HG03558 (cell line): ENCODE data around the gene RAB36.
"Not testable (repeated sequence)": the region's sequence is repeated elsewhere in the genome, so short reads cannot be mapped to it uniquely, and the experiment has no call there.

Source experiments
- ATAC-seq: cut with Tn5 transposase; IDR thresholded peaks from one replicate; pipeline ENCODE4 v1.9.1; 2021; ENCODE audit warnings: moderate number of reproducible peaks; ENCODE audit not compliant: unreplicated experiment; ENCODE audit errors: extremely low read depth

The RAB36 gene

DNA sequence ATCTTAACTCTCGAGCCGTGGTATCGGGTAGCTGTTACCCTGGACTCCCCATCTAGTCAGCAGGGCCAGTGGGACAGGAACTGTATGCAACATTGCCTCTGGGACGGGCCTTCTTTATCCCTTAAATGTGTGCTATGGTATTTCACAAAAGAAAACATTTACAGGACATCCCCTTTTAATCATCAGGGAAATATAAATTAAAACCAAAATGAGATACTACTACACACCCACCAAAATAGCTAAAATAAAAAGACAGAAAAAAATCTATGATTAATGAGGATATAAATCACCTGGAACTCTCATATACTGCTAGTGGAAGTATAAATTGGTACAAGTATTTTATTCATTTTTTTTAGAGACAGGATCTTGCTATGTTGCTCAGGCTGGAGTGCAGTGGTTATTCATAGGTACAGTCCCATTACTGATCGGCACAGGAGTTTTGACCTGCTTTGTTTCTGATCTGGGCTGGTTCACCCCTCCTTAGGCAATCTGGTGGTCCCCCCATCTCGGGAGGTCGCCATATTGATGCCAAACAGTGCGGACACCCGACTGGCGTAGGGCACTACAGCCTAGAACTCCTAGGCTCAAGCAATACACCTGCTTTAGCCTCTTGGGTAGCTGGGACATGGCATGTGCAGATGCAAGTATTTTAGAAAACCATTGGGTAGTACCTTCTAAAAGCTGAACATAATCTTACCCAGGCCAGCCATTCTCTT lies 12.7 kb upstream of the RAB36 start:
- no peak for ATAC-seq

DNA sequence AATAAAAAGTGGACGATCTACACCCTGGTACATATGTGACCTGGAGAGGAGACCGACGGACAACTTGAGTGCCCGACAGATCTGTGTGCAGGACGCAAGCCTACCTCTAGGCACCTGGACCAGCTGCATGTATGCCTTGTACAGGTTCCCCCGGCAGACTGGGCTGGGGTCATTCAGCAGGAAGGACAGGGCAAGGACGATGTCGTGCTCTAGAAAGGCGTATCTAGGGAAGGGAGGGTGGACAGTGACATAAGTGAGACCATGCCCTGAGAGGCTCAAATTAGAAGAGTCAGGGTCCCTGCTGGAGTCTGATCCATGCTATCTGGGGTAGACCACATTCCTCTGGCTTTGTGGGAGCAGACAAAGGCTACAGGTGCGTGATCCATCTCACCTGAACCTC lies 11.4 kb upstream of the RAB36 start:
- no peak for ATAC-seq

DNA sequence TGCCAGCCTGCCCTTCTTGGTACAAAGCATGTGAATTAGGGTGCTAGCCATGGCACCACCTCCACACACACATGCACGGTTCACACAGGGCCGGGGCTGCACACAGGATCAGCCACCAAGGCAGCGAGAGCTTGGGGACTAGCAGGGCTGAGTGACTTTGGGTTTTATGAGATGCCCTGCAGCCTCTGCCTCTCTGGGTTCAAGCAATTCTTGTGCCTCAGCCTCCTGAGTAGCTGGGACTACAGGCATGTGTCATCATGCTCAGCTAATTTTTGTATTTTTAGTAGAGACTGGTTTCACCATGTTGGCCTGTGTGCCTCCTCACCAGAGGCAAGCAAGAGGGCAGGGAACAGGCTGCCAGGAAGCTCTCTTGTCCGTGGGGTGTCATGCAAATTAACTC lies 8.3 kb upstream of the RAB36 start:
- not testable (repeated sequence) for ATAC-seq

DNA sequence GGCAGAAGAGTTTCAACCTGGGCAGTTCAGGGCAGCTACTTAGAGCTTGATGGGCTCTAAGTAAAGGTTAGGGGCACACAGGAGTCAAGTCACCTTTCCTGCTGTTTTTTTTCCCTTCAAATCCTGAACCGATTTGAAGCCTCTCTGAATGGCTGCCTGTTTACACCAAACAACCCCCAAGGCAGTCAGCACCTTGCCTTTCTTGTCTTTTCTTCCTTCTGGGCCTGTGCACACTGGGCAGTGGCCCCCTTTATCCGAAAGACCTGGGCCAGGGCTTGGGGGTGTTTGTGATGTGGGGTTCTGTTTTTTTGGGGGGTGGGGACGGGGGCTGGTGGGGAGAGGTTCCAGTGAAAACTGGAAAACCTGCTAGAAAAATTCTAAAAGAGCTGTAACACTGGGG lies 7.8 kb upstream of the RAB36 start:
- ATAC-seq = no peak

DNA sequence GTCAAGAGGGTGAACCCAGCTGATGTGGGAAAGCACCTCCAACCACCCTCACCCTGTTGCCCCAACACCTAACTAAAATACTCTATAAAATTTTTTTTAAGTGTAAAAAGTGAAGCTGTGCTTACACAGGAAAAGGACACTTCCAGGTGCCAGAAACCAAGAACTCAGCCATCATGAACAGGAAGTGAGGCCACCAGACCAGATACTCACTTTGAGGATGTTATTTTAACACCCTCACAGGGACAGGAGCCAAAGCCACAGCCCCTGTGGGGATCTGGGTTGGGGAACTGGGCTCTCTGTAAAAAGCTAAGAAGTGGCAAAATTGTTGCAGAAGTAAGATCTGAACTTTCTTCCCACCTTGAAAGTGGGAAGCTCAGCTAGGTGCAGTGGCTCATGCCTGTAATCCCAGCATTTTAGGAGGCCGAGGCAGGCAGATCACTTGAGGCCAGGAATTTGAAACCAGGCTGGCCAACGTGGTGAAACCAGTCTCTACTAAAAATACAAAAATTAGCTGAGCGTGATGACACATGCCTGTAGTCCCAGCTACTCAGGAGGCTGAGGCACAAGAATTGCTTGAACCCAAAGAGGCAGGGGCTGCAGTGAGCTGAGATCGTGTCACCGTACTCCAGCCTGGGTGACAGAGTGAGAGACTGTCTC lies 7.2 kb upstream of the RAB36 start:
- no peak for ATAC-seq

DNA sequence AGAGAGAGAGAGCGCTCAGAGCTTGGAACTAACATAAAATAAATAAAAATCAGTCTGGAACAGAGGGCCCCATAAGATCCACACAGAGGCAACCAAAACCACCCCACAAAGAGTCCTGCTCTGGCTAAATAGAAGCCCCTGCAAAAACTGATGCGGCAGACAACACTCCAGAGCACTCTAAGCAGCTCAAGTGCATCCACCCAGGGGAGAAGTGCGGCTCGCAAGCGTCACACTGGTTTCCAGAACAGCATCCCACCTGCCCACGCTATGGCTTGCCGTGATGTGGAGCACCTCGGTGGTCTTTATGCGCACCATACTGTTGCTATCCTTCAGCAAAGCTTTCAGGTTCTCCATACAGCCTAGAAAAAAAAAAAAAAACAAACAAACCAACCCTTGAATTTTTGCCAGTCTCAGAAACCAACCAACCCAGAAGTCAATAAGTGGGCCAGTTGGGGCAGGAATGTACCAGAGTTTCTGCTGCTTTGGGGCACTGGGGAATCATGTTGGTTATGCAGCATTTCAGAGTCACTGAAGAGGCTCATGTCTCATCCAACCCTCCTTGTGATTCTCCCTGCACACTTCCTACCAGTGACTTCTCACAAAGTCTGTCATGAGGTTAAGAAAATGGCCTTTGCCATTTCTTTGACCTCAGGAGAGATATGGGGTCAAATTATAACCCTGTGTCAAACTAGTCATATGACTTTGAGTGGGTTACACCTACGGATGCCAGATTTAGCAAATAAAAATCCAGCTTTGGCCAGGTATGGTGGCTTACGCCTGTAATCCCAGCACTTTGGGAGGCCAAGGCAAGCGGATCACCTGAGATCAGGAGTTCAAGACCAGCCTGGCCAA lies 6.5 kb upstream of the RAB36 start:
- ATAC-seq = no peak

DNA sequence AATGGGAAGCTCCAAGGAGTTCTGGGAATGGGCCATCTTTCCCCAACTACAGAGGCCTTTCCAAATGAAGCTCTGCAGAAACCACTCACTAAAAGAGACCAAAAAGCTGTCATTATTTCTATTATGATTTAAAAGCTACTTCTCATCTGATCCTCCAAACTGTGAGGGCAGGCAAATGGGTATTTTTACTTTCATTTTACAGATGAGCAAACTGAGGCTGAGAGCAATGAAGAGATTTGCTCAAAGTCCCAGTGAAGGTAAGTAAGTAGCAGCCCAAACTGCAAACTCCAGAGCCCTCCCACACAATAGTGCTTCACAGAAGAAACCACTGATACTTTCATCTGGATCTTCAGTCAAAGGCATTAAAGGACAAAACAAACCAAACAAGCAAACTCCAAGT lies 4.9 kb upstream of the RAB36 start:
- ATAC-seq = no peak

DNA sequence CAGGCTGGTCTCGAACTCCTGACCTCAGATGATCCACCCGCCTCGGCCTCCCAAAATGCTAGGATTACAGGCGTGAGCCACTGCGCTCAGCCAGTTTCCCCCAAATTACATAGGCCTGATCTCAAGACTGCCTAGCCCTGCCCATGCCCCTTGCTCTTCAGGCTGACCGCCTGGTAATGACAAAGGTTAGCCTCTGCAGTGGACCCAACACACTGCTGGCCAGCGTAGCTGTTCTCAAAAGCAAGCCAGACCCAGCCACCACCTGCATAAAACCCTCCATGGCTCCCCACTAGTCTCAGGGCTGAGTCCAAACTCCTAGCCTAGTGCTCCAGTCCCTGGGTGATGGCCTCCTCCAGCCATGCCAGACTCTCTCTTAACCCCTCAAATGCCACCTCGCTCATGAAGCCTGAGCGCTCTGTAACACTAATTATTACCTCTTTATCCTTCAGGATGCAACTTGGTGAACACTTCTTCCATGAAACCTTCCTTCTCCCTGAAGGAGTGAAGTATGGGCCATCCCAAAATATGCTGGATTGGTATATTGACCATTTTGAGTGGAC lies 2.7 kb upstream of the RAB36 start:
- no peak for ATAC-seq

DNA sequence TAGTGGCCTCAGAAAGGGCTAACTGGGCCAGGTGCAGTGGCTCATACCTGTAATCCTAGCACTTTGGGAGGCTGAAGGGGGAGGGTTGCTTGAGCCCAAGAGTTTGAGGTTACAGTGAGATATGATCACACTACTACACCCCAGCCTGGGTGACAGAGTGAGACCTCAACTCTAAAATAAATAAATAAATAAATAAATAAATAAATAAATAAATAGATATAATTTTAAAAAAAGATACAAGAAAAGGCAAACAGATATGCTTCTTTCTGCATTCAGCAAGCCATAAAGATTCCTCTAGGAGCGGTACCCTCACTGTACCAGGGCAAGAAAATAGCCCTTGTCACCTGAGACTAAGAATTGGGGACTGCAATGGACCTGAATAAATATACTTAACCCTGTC lies 2.2 kb upstream of the RAB36 start:
- ATAC-seq = no peak

DNA sequence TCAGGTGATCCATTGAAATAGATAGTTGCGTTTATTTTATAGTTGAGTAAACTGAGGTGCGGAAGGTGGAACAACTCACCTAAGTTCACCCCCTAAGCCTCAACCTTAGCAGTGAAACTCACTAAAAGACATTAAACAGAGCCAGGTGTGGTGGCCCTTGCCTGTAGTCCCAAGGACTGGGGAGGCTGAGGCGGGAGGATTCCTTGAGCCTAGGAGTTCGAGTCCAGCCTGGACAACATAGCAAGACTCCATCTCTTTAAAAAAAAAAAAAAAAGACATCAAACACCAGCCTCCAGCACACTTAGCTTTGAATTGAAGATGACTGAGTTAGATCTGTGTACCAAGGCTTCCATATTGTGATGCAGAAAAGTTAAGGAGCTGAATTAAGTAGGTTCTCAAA lies 845 bp upstream of the RAB36 start:
- no peak for ATAC-seq

DNA sequence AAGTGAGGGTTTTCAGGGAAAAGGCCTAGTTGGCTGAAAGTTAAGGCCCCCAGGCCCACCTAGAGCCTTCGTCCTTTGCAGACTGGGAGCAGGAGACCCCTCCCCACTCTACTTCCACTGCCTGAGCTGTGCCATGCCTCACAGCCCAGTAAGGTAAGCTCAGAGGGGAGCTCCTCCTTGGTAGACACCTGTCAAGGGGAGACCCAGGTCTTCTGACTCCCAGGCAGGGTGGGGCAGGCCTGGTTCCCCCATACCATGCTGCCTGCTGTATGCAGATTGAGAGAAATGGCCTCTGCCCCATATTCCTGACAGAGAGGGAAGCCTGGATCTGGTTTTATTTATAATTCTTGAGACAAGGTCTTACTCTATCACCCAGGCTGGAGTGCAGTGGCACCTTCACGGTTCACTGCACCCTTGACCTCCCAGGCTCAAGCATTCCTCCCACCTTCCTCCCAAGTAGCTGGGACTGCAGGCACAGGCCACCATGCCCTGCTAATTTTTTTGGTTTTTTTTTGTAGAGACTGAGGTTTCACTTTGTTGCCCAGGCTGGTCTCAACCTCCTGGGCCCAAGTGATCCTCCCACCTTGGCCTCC lies 697 bp downstream of the RAB36 start:
- no peak for ATAC-seq

DNA sequence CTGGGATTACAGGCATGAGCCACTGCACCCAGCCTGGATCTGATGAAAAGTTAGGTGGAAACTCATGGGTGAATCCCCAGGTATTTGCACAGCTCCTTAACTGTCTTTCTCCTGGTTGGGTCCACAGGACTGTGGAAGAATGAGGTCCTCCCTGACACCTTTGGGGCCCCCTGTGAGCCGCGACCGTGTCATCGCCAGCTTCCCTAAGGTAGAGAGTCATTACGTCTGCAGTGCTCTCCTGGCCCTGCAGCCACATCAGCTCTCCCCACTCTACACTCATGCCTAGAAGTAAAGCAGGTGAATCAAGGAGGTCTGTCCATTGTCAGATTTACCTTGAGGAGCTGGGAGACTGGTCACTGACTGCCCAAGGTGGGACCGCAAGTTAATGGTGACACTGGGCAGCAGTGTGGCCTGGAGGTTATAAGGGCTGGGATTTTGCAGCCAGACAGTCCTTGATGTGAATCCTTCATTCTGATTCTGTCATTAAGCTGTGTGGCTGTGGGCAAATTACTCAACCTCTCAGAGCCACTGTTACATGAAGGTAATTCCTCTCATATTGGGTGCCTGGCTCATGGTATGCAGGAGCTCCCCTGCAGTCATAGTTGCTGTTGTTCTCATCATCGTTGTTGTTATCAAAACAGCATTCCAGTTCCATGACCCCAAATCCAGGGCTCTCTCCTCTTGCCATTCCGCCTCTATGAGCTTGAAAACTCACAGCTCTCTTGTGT lies 1.4 kb downstream of the RAB36 start:
- ATAC-seq = no peak

DNA sequence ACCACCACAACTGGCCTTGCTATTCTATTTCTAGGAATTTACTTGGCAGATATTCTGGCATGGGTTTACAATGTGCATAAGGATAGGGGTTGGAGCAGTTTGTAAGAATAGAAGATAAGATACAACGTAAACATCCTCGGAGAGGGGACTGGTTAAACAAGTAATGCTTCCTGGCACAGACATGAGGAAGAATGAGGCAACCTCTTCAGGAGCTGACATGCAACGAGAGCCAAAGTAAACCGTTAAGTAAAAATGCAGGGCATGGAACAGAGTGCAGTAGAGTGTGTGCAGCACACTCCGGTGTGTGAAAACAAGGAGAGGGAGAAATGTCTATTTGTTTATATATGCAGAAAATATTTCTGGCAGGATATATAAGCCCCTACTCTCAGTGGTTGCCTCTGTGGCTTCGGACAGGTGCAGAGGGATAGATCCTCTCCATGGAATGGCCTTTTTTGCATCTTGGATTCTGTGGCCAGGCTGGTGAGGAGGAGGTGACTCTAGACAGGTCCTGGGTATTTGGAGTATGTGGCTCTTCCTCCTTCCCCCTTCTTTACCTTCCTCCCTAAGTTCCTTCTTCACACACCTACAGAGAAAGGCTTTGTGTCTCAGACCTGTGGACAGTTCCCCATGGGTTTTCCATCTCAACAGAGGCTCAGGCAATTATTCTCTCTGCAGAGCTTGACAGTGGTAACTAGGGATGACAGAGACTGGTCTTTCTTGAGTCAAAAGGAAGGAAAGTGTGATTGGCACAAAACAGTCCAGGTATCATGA lies 2.5 kb downstream of the RAB36 start:
- no peak for ATAC-seq

DNA sequence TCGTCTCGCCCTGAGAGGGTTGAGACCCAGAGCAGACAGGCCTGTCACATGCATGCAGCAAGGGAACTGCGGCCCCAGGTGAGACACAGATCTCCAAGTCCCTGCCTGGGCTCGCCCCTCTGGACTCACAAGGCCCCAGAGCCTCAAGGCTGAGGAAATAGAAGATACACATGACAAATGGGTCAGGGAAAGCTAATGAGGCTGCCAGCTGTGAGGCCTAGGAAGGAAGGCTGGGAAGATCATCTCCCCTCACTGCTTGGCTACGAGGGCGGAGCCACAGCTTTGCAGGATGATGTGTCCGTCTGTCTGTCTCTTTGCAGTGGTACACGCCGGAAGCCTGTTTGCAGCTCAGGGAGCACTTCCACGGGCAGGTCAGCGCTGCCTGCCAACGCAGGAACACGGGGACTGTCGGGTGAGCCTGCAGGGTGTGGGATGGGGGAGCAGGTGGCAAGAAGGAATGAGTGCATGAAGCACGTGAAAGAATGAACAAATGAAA lies 4.5 kb downstream of the RAB36 start:
- ATAC-seq = no peak

DNA sequence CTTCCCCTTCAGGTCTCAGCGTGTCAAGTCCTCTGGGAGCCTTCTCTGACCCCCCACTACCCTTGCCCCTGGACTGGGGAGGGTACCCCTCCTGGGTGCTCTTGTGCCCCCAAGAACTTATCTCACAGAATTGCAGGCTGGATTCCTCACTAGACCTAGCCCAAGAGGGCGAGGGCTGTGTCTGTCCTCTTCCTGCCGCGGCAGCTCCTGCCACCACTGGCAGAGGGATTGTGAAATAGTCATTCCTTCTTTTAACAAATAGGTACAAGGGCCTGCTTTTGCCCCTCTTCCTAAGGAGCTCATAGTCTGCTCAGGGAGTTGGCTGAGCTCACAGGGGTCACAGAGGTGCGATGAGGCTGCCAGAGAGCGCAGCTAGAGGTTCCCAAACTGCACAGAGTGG lies 5.5 kb downstream of the RAB36 start:
- no peak for ATAC-seq

DNA sequence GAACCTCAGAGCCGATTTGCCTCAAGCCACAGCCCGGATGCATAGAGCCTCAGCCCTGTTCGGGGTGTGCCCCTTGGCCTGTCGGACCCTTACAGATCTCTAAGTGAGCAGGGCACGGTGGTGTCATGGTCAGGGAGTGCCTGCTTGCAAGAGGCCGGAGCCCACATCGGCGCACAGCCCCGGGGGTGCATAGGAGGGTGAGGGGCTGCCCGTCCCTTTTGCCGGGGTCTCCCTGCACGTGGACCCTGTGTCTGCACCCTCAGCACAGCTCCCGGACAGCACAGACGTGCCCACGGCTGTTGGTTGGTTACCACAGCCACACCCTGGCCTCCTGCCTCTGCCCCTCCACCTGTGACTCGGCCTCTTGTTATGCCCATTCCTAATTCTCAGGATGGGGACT lies 6.5 kb downstream of the RAB36 start:
- no peak for ATAC-seq

DNA sequence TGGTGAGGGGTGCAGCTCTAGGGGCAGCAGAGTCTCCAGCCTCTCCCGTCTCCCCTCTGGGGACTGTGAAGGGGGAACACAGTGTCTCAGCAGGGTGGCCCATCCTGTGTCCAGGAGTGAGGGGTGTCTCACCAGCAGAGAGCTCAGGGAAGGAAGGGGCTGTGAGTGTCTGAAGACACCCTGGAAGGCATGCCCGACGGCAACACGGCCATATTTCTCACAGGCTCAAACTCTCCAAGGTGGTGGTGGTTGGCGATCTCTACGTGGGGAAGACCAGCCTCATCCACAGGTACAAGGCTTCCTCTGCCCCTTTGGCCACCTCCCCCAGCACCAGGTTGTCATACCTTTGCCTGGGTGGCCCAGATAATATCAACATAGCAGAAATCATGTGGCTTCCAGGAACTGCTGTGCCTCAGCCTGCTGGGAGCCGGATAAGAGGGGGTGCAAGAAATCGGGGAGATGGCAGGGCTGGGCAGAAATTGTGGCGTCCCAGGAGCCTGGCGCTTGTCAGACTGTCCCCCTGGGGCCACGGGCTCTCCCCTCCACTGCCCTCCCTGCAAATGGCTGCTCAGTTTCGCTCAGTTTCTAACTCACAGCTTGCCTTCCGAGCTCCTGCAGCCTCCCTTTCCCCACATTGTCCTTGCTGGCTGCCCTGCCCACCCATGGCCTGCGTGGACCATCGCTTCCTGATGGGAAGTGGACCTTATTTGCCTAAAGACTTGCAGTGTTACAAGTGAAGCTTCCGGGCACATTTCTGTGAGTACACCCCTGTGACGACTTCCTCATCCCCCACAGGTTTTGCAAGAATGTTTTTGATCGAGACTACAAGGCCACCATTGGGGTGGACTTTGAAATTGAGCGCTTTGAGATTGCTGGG lies 7.2 kb downstream of the RAB36 start:
- ATAC-seq = no peak

DNA sequence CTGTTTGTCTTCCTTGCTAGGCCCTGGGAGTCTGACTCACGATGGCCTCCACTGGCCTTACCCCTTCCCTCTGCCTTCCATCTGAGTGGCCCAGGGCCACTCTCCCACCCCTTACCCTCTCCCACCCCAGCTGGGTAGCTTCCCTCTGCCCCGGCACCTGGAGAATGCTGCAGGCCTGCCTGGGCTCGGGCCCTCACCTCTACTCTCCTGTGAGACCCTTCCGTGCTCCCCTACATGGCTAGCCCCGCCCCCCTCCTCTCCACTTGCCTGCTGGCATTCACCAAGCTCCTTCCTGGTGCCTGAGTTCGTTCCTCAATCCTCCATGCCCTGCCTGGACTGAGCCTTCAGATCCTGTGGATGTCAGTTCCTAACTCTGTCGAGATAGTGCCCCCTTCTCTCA lies 8.7 kb downstream of the RAB36 start:
- no peak for ATAC-seq
